HCT116 (cell line): ENCODE measurements around the gene ACD. TPM values are rescaled to one million over a fixed set of nuclear protein-coding genes. Genes with fewer than 3 reads are reported as not detected.

Experiments
- ATAC-seq: fragments of 200-7000 bp; cut with Tn5 transposase; 2 replicates; pipeline ENCODE4 v1.9.1; 2020; ENCODE audit warnings: mild to moderate bottlenecking, moderate library complexity
- BruUV-seq: library from RNA; stranded (reverse); fragments of 400-500 nt; replicated peaks from 2 replicates; lab custom pipeline; 2021; lab: Mats Ljungman, UMichigan
- CTCF ChIA-PET: fragments of 300-600 bp; sonication (Branson Sonifier 250); formaldehyde crosslinking; loops from one replicate; lab custom pipeline; 2021; ENCODE audit warnings: antibody characterized with exemption; lab: Charles Lee
- POLR2A ChIA-PET: fragments of 300-600, 350-600 bp; sonication (Branson Sonifier 250); formaldehyde crosslinking; loops from one replicate; lab custom pipeline; 2021; ENCODE audit warnings: antibody characterized with exemption; lab: Charles Lee
- RAD21 ChIA-PET, 2 experiments: fragments of 300-600 bp; sonication (Branson Sonifier 250); formaldehyde crosslinking; loops; one replicate each; lab custom pipeline; 2023; ENCODE audit warnings: low total read pairs in 2 of 2; ENCODE audit not compliant: uncharacterized antibody in 2 of 2, unreplicated experiment in 2 of 2, low non-redundant PET in 1 of 2; lab: Charles Lee
- DNase-seq: peaks from one replicate; pipeline ENCODE4 v3.0.0-alpha.2; 2010; ENCODE audit warnings: low read depth, low spot score
- H2AFZ ChIP-seq: fragments of 200-600 bp; shearing (Covaris generic), sonication (generic); 2 replicates; pipeline ENCODE4 v1.6.1; 2017; ENCODE audit warnings: low read depth, mixed run types, mixed read lengths, antibody characterized with exemption, low read length; ENCODE audit not compliant: poor library complexity, severe bottlenecking
- H3K27ac ChIP-seq: 2 replicates; pipeline ENCODE4 v1.5.1; 2012; ENCODE audit warnings: low read depth, low read length
- H3K27me3 ChIP-seq: fragments of 200-600 bp; sonication (generic); 2 replicates; pipeline ENCODE4 v1.6.1; 2016; ENCODE audit warnings: mixed run types, low read length, mixed read lengths; ENCODE audit not compliant: insufficient read depth
- H3K36me3 ChIP-seq, 2 experiments: fragments of 200-500 bp in 1 of 2; fragments of 200-600 bp in 1 of 2; sonication (Bioruptor generic) in 1 of 2; sonication (generic) in 1 of 2; 2 replicates each; pipeline versions ENCODE4 v1.5.1 to v1.6.1; 2014 to 2016; ENCODE audit warnings: low read length in 2 of 2, inconsistent platforms in 1 of 2, mixed read lengths in 1 of 2, mixed run types in 1 of 2; ENCODE audit not compliant: insufficient read depth in 2 of 2, control insufficient read depth in 1 of 2
- H3K4me1 ChIP-seq, 2 experiments: fragments of 200-600 bp in 1 of 2; sonication (generic) in 1 of 2; 2 replicates each; pipeline versions ENCODE4 v1.5.1 to v1.6.1; 2012 to 2017; ENCODE audit warnings: low read length in 2 of 2, inconsistent platforms in 1 of 2, mild to moderate bottlenecking in 1 of 2, mixed read lengths in 1 of 2, mixed run types in 1 of 2, moderate library complexity in 1 of 2; ENCODE audit not compliant: insufficient read depth in 2 of 2, control insufficient read depth in 1 of 2
- H3K4me2 ChIP-seq: fragments of 200-600 bp; sonication (generic); 2 replicates; pipeline ENCODE4 v1.6.1; 2017; ENCODE audit warnings: mixed run types, low read length, mixed read lengths
- H3K4me3 ChIP-seq, 2 experiments: fragments of 200-600 bp in 1 of 2; sonication (generic) in 1 of 2; replicated peaks in 1 of 2; 2 replicates each; pipeline ENCODE4 v1.5.1; 2011 to 2016; ENCODE audit warnings: low read length in 2 of 2, control low read depth in 1 of 2, low read depth in 1 of 2, mild to moderate bottlenecking in 1 of 2, mixed read lengths in 1 of 2, mixed run types in 1 of 2
- H3K79me2 ChIP-seq: fragments of 200-600 bp; sonication (generic); 2 replicates; pipeline ENCODE4 v1.6.1; 2017; ENCODE audit warnings: mild to moderate bottlenecking, mixed run types, low read length, moderate library complexity, mixed read lengths; ENCODE audit not compliant: insufficient read depth
- H3K9ac ChIP-seq: fragments of 200-600 bp; sonication (generic); 2 replicates; pipeline ENCODE4 v1.6.1; 2016; ENCODE audit warnings: low read length, mixed read lengths
- H3K9me2 ChIP-seq: fragments of 200-600 bp; sonication (generic), shearing (Covaris generic); 2 replicates; pipeline ENCODE4 v1.6.1; 2017; ENCODE audit warnings: mixed run types, mild to moderate bottlenecking, moderate library complexity; ENCODE audit not compliant: insufficient read depth
- H3K9me3 ChIP-seq, 2 experiments: fragments of 200-500 bp in 1 of 2; fragments of 200-600 bp in 1 of 2; sonication (Bioruptor generic) in 1 of 2; sonication (generic) in 1 of 2; 2 replicates each; pipeline ENCODE4 v1.6.1; 2014 to 2017; ENCODE audit warnings: low read length in 2 of 2, mixed read lengths in 2 of 2, inconsistent platforms in 1 of 2, low read depth in 1 of 2, mild to moderate bottlenecking in 1 of 2, mixed run types in 1 of 2, moderate library complexity in 1 of 2; ENCODE audit not compliant: control insufficient read depth in 1 of 2, insufficient read depth in 1 of 2
- H4K20me1 ChIP-seq: fragments of 200-600 bp; sonication (generic), shearing (Covaris generic); 2 replicates; pipeline ENCODE4 v1.6.1; 2017; ENCODE audit warnings: mixed run types, mild to moderate bottlenecking, moderate library complexity; ENCODE audit not compliant: insufficient read depth
- EZH2 ChIP-seq: fragments of 200-600 bp; sonication (generic); IDR thresholded peaks from 2 replicates; pipeline ENCODE4 v1.6.1; 2017; ENCODE audit warnings: antibody characterized with exemption, mixed run types
- SP1 ChIP-seq: IDR thresholded peaks from 2 replicates; pipeline ENCODE4 v1.6.1; 2012; ENCODE audit warnings: low read depth
- ZFX ChIP-seq: fragments of 450-650 bp; IDR thresholded peaks from 2 replicates; pipeline ENCODE4 v1.6.1; 2017
- ZNF274 ChIP-seq: fragments of 200-500 bp; sonication (Bioruptor generic); IDR thresholded peaks from 2 replicates; pipeline ENCODE4 v1.6.1; 2014; ENCODE audit warnings: mild to moderate bottlenecking, low read depth, low read length, inconsistent platforms
- intact Hi-C: fragments of 100-400 bp; cut with micrococcal nuclease; formaldehyde crosslinking; loops from 2 replicates; pipeline ENCODE4 v1.10.0; 2022
- total RNA-seq: library from RNA; stranded (reverse); gene quantifications from one replicate; pipeline ENCODE4 v1.2.1, GENCODE V29; 2021; ENCODE audit not compliant: unreplicated experiment
- TF ChIP-seq, protein P1 (sequence below), 3 experiments: fragments of 200-600 bp in 1 of 3; sonication (generic) in 1 of 3; IDR thresholded peaks in 2 of 3; conservative IDR thresholded peaks in 1 of 3; 2 replicates each; pipeline ENCODE4 v1.5.1; 2012 to 2017; ENCODE audit warnings: low read depth in 2 of 3, low read length in 2 of 3, antibody characterized with exemption in 1 of 3, borderline replicate concordance in 1 of 3, control low read depth in 1 of 3, mild to moderate bottlenecking in 1 of 3, mixed read lengths in 1 of 3, mixed run types in 1 of 3, moderate library complexity in 1 of 3; ENCODE audit not compliant: insufficient read depth in 1 of 3
- TF ChIP-seq, protein P2 (sequence below): IDR thresholded peaks from 2 replicates; pipeline ENCODE4 v1.6.1; 2012

The ACD gene
- total RNA-seq, 1 experiment from 2014 or later, result 53.8 TPM

DNA sequence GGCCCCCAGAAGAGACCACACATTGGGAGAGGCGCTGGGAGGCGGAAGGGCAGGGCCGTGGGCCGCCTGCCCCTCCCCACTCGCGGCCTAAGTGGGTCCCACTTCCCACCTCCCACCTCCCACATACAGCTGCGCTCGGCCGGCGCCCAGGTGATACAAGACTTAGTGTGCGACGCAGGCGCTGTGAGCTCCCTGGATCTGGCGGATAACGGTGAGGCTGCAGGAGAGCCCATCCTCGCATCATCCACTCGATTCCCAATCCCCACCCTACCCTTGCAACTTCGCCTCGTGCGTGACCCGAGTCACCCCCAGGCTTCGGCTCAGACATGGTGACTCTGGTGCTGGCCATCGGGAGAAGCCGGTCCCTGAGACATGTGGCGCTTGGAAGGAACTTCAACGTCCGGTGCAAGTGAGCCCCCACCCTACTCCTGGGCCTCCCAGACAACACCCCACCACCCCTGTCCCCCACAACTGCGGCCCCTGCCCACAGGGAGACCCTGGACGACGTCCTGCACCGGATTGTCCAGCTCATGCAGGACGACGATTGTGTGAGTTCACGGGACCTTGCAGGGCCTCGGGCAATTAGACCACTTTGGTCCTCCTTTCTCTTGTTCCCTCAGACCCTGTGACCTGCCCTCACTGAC, 11.2 kb downstream of the ACD start:
- RAD21 ChIA-PET, result no interaction called here
- intact Hi-C loops, result no loop called here
- POLR2A ChIA-PET, result no interaction called here
- CTCF ChIA-PET, result no interaction called here
- no TSS peak for BruUV-seq
- no peak for ATAC-seq
- no peak for DNase-seq
- Histone ChIP-seq H3K36me3 (no peaks in the 10 kb centered on the region), H3K4me2 (no peak overlapping the region), H3K4me3 (no peak overlapping the region), H3K4me1 (peaks cover 0 to 11% of the 10 kb centered on the region in 2 experiments; a peak in 1 of 4 replicates), H3K27me3 (no peaks in the 10 kb centered on the region), H3K9ac (no peak overlapping the region), H3K27ac (no peak overlapping the region), H2AFZ (no peak overlapping the region), H3K79me2 (peaks cover 2% of the 10 kb centered on the region; the same call in 1 of the 2 replicates), H3K9me2 (no peaks in the 10 kb centered on the region), H3K9me3 (no peaks in the 10 kb centered on the region), H4K20me1 (no peaks in the 10 kb centered on the region)
- TF ChIP-seq, protein P1, sequence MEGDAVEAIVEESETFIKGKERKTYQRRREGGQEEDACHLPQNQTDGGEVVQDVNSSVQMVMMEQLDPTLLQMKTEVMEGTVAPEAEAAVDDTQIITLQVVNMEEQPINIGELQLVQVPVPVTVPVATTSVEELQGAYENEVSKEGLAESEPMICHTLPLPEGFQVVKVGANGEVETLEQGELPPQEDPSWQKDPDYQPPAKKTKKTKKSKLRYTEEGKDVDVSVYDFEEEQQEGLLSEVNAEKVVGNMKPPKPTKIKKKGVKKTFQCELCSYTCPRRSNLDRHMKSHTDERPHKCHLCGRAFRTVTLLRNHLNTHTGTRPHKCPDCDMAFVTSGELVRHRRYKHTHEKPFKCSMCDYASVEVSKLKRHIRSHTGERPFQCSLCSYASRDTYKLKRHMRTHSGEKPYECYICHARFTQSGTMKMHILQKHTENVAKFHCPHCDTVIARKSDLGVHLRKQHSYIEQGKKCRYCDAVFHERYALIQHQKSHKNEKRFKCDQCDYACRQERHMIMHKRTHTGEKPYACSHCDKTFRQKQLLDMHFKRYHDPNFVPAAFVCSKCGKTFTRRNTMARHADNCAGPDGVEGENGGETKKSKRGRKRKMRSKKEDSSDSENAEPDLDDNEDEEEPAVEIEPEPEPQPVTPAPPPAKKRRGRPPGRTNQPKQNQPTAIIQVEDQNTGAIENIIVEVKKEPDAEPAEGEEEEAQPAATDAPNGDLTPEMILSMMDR (IDR thresholded peaks at IDR 0.05 in 2 of 3, conservative IDR thresholded peaks at IDR 0.05 in 1 of 3; ENCODE audit: borderline replicate concordance in 1 of 3, insufficient read depth in 1 of 3, low read depth in 2 of 3, low read length in 2 of 3), result no peak
- TF ChIP-seq, protein P2, sequence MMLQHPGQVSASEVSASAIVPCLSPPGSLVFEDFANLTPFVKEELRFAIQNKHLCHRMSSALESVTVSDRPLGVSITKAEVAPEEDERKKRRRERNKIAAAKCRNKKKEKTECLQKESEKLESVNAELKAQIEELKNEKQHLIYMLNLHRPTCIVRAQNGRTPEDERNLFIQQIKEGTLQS, result no peak
- TF ChIP-seq SP1, result no peak
- no peak for TF ChIP-seq EZH2
- no peak for TF ChIP-seq ZNF274
- no peak for TF ChIP-seq ZFX
